ENCODE measurements around the gene CHAC2. TPM values are rescaled to one million over a fixed set of nuclear protein-coding genes. Genes with fewer than 3 reads are reported as not detected.
"Not testable (repeated sequence)": the region's sequence is repeated elsewhere in the genome, so short reads cannot be mapped to it uniquely, and the experiment has no call there.

CHAC2 gene
- total RNA-seq, 2 experiments from 2014 or later, result 5.5 to 7.3 TPM

DNA sequence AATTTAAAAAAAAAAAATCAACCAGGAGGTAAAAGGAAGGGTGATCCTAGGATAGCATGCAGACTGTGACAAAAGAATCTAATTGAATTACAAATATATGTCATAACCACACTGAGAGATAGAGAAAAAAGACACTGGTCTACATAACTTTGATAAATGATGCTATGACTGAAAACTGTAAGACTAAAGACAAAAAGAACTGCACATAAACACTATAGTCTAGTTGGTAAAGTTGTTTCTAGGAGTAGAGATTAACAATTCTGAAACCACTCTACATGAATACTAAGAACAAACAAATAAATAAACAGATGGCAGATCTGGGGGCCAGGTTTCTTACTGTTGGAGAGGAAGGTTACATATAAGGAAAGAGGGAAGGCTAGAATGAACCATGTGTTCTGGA lies 14.6 kb upstream of the CHAC2 start:
- no peak overlapping the region for H3K27ac Mint-ChIP-seq
- H3K4me3 Mint-ChIP-seq, result no peak overlapping the region
- H3K27me3 Mint-ChIP-seq, result no peaks in the 10 kb centered on the region
- ATAC-seq (ENCODE audit: low read depth) (no peak), DNase-seq (no peak)
- H3K36me3 Mint-ChIP-seq, result peaks cover 33% of the 10 kb centered on the region
- no peaks in the 10 kb centered on the region for H3K9me3 Mint-ChIP-seq
- peaks cover 1% of the 10 kb centered on the region for H3K4me1 Mint-ChIP-seq
- POLR2A ChIA-PET, result no interaction called here

DNA sequence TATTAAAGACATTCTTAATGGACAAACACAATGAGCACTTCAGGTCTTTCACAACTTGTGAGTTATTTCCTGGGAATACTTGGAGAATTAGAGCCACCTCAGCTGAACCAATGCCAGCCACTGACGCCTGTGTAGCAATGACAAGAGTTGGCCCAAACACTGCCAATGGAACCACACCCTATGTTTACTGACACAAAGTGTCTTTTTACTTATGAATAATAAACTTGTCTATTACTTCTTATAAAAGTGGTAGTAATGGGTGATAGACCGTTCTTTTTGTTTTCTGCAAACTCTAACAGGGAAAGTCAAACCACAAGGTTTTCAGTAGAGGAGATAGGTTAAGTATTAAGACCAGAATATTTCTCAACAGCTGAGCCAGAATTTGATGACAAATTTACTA lies 12.5 kb upstream of the CHAC2 start:
- H3K27me3 Mint-ChIP-seq, result no peaks in the 10 kb centered on the region
- peaks cover 1% of the 10 kb centered on the region for H3K4me1 Mint-ChIP-seq
- ATAC-seq (ENCODE audit: low read depth), result no peak
- no peaks in the 10 kb centered on the region for H3K9me3 Mint-ChIP-seq
- no peak overlapping the region for H3K27ac Mint-ChIP-seq
- POLR2A ChIA-PET, result no interaction called here
- no peak overlapping the region for H3K4me3 Mint-ChIP-seq
- no peak for DNase-seq
- peaks cover 28% of the 10 kb centered on the region for H3K36me3 Mint-ChIP-seq

DNA sequence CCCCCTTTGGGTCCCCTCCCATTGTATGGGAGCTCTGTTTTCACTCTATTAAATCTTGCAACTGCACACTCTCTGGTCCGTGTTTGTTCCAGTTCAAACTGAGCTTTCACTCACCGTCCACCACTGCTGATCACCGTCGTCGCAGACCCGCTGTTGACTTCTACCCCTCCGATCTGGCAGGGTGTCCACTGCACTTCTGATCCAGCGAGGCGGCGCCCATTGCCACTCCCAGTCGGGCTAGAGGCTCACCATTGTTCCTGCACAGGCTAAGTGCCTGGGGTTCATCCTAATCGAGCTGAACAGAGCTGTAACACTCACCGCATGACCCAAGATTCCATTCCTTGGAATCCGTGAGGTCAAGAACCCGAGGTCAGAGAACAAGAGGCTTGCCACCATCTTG lies 11.0 kb upstream of the CHAC2 start:
- Mint-ChIP-seq H3K27ac (no peak overlapping the region), H3K4me3 (no peak overlapping the region), H3K9me3 (no peaks in the 10 kb centered on the region), H3K36me3 (peaks cover 26% of the 10 kb centered on the region), H3K27me3 (no peaks in the 10 kb centered on the region), H3K4me1 (peaks cover 1% of the 10 kb centered on the region)
- ATAC-seq (ENCODE audit: low read depth) (no peak), DNase-seq (no peak)
- POLR2A ChIA-PET, result no interaction called here

DNA sequence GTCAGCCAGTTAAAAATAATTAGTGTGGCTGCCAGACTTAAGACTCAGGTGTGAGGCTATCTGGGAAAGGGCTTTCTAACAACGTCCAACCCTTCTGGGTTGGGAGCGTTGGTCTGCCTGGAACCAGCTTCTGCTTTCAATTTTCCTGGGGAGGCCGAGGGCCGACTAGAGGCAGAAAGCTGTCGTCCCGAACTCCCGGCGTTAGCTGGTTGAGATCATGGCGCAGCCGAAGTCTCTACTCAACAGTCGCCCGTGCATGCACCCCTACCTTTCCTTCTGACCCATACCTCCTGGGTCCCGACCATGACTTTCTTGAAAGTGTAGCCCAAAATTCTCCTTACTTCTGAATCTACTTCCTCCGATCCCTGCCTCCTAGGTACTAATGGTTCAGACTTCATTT lies 10.4 kb upstream of the CHAC2 start:
- ATAC-seq (ENCODE audit: low read depth); H3K4me1 Mint-ChIP-seq; H3K9me3 Mint-ChIP-seq; H3K4me3 Mint-ChIP-seq; DNase-seq; H3K27me3 Mint-ChIP-seq; H3K27ac Mint-ChIP-seq; POLR2A ChIA-PET: not testable (repeated sequence)
- peaks cover 26% of the 10 kb centered on the region for H3K36me3 Mint-ChIP-seq

DNA sequence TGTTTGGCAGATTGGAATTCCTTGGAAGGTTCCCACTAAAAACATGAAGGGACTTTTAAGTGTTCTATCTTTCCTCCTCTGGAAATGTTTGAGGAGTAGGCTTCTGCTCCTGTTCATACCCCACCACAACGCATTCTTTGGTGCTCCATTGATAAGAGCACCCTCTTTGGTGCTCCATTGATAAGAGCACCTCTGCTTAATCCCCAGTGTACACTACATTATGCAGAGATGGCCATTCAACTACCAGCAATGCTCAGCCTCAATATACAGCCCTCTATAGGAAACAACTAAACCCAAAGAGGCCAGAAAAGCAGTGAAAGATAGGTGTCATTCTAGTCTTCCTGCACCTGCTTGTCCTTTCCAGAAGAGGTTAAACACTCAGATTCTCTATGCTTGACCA lies 1.8 kb upstream of the CHAC2 start:
- H3K27ac Mint-ChIP-seq, result no peak overlapping the region
- POLR2A ChIA-PET, result no interaction called here

DNA sequence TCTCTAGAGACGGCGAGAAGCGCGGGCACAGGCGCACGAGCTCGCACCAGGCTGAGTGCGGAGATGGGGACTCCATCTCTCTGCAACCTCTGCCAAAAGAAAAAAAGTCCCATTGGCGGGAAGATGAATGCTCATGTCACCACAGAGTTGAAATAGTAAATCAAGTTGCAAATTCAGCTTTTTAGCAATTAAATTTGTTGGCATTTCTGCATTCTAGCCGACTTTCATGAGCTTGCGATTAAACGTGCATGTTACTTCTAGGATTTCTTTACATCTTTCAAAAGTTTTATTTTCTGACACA lies 588 bp downstream of the CHAC2 start:
- ATAC-seq (ENCODE audit: low read depth), result peak; percentile 77
- H3K4me3 Mint-ChIP-seq, result peak overlapping the region; percentile 91
- no peaks in the 10 kb centered on the region for H3K27me3 Mint-ChIP-seq
- H3K36me3 Mint-ChIP-seq, result peaks cover 21% of the 10 kb centered on the region
- POLR2A ChIA-PET, result interaction anchor here (0.9 to 4.5 kb wide), 4 partner anchors 8 to 203 kb away, joined by 5 to 46 read pairs (median 12); partner anchors contain the start of genes ASB3, ERLEC1 and PSME4
- peaks cover 25% of the 10 kb centered on the region for H3K4me1 Mint-ChIP-seq
- H3K27ac Mint-ChIP-seq, result peak overlapping the region; percentile 84
- H3K9me3 Mint-ChIP-seq, result no peaks in the 10 kb centered on the region
- DNase-seq, result no peak

More for the DNA sequence above, 1.8 kb upstream of the CHAC2 start:
- ATAC-seq (ENCODE audit: low read depth) (no peak), DNase-seq (no peak)
- Mint-ChIP-seq H3K9me3 (no peaks in the 10 kb centered on the region), H3K4me3 (no peak overlapping the region), H3K4me1 (peaks cover 22% of the 10 kb centered on the region), H3K36me3 (peaks cover 13% of the 10 kb centered on the region), H3K27me3 (no peaks in the 10 kb centered on the region)

DNA sequence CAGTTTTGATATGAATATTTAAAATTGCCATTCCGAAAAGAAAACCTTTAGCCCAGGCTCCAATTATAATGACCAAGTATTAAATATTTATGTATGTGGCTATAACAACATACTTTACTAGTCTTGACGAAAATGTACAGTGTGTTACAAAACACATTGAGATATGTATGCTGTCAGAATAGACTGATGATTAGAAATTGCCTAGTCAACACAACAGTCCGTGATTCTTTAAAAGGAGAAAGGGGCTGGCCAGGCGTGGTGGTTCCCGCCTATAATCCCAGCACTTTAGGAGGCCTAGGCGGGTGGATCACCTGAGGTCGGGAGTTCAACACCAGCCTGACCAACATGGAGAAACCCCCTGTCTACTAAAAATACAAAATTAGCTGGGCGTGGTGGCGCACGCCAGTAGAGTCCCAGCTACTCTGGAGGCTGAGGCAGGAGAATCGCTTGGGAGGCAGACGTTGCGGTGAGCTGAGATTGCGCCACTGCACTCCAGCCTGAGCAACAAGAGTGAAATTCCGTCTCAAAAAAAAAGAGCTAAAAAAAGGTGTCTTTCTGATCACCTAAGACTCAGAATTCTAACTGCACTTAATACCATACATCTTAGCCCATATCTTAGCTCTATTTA lies 1.8 kb downstream of the CHAC2 start:
- H3K4me1 Mint-ChIP-seq, result peaks cover 30% of the 10 kb centered on the region
- ATAC-seq (ENCODE audit: low read depth), result no peak
- POLR2A ChIA-PET, result interaction anchor here (4.5 kb wide), 1 partner anchor 18 kb away, joined by 46 read pairs; the partner anchor contains the start of genes ASB3 and ERLEC1
- H3K27me3 Mint-ChIP-seq, result no peaks in the 10 kb centered on the region
- H3K4me3 Mint-ChIP-seq, result peak overlapping the region; percentile 91
- H3K36me3 Mint-ChIP-seq, result peaks cover 23% of the 10 kb centered on the region
- H3K27ac Mint-ChIP-seq, result no peak overlapping the region
- no peaks in the 10 kb centered on the region for H3K9me3 Mint-ChIP-seq
- no peak for DNase-seq

DNA sequence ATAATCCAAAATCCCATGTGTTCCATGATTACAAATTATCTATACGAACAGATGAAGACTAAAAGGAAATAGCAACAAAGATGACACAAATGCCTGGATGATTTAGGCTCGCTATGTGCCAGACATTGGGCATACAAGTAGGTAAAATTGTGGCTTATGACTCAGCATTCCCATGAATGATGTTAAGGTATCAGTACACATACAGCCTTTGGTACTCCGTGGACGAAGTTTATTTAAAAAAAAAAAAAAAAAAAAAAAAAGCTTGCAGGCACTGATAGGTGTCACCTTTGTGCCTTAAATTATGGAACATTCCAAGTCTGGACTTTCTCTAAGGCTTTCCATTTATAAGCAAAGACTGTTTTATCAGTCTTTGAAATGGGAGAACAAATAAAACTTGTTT lies 2.7 kb downstream of the CHAC2 start:
- Mint-ChIP-seq H3K4me3 (no peak overlapping the region), H3K4me1 (peaks cover 30% of the 10 kb centered on the region), H3K9me3 (no peaks in the 10 kb centered on the region), H3K36me3 (peaks cover 19% of the 10 kb centered on the region), H3K27me3 (no peaks in the 10 kb centered on the region), H3K27ac (no peak overlapping the region)
- DNase-seq (no peak), ATAC-seq (ENCODE audit: low read depth) (no peak)
- POLR2A ChIA-PET, result interaction anchor here (0.6 to 4.5 kb wide), 2 partner anchors 17 to 22 kb away, joined by 5 to 46 read pairs; partner anchors contain the start of genes ASB3 and ERLEC1

DNA sequence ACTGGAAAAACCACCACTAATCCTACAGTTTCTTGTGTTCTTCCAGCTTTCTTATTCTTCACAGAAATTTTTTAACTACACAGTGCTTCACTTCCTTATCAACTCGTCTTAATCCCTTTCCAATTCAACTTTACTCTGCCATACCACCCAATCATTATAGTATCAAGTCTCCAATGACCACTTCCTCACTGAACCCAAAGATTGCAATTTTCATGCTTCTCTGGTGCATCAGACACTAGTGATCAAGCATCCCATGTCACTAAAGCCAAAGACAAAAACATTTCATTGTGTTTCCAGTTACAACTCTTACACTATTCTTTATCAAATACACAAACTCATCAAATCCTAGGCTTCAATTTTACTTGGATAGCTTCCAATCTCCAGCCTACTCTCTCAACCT lies 9.5 kb downstream of the CHAC2 start:
- POLR2A ChIA-PET, result interaction anchor here (0.6 to 1.8 kb wide), 2 partner anchors 9 to 19 kb away, joined by 4 to 11 read pairs; partner anchors contain the start of gene CHAC2
- ATAC-seq (ENCODE audit: low read depth) (no peak), DNase-seq (no peak)
- no peaks in the 10 kb centered on the region for H3K9me3 Mint-ChIP-seq
- H3K36me3 Mint-ChIP-seq, result peaks cover 40% of the 10 kb centered on the region
- H3K4me3 Mint-ChIP-seq, result no peak overlapping the region
- H3K4me1 Mint-ChIP-seq, result peaks cover 17% of the 10 kb centered on the region
- no peaks in the 10 kb centered on the region for H3K27me3 Mint-ChIP-seq
- H3K27ac Mint-ChIP-seq, result no peak overlapping the region

DNA sequence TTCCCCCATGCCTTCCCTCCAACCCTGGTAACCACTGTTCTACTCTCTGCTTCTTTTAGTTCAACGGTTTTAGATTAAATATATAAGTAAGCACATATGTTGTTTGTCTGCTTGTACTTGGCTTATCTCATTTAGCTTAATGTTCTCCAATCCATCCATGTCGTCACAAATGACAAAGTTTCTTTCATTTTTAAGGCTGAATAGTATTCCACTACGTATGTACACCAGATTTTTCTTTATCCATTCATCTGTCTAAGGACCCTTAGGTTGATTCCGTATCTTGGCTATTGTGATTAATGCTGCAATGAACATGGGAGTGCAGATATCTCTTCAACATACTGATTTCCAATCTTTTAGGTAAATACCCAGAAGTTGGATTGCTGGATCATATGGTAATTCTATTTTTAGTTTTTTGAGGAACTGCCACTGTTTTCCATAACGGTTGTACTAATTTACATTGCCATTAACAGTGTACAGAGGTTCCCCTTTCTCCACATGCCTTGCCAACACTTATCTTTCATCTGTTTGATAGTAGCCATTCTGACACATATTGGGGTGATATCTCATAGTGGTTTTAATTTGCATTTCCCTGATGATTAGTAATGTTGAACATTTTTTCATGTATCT lies 11.0 kb downstream of the CHAC2 start:
- ATAC-seq (ENCODE audit: low read depth) (no peak), DNase-seq (no peak)
- peaks cover 18% of the 10 kb centered on the region for H3K4me1 Mint-ChIP-seq
- no peak overlapping the region for H3K27ac Mint-ChIP-seq
- H3K9me3 Mint-ChIP-seq, result no peaks in the 10 kb centered on the region
- peaks cover 36% of the 10 kb centered on the region for H3K36me3 Mint-ChIP-seq
- POLR2A ChIA-PET, result no interaction called here
- H3K4me3 Mint-ChIP-seq, result no peak overlapping the region
- H3K27me3 Mint-ChIP-seq, result no peaks in the 10 kb centered on the region

DNA sequence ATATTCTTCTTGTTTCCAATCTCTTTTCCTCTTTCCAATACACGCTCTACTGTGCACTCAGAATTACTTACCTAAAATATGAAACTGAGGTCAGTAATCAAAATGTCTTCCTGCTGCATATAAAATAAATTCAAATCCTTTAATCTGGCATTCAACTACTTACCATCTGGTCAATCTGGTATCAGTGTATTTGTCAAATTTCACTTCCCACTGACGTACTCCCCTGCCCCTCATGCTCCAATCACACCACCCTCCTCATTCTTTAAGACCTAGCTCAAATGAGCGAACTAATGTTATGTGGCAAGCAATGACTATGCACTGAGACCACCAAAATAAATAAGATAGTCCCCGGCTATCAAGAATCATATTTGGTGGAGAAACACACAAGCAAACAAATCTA lies 12.5 kb downstream of the CHAC2 start:
- Mint-ChIP-seq H3K9me3 (no peaks in the 10 kb centered on the region), H3K27ac (no peak overlapping the region), H3K36me3 (peaks cover 34% of the 10 kb centered on the region), H3K27me3 (no peaks in the 10 kb centered on the region), H3K4me3 (no peak overlapping the region), H3K4me1 (peaks cover 21% of the 10 kb centered on the region)
- ATAC-seq (ENCODE audit: low read depth) (no peak), DNase-seq (no peak)
- POLR2A ChIA-PET, result no interaction called here

DNA sequence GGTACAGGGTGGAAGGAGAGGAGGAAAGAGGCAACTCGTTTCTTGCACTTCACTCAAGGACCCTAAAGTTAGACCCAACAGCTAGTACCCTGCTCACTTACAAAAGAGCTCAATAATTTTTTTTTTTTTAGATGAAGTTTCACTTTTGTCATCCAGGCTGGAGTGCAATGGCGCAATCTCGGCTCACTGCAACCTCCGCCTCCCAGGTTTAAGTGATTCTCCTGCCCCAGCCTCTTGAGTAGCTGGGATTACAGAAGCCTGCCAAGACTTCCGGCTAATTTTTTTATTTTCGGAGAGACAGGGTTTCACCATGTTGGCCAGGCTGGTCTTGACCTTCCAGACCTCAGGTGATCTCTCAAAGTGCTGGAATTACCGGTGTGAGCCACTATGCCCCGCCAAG lies 15.1 kb downstream of the CHAC2 start:
- POLR2A ChIA-PET, result interaction anchor here (2.9 kb wide), 1 partner anchor 15 kb away, joined by 13 read pairs; the partner anchor contains the start of gene CHAC2
- Mint-ChIP-seq H3K27me3 (no peaks in the 10 kb centered on the region), H3K36me3 (peaks cover 29% of the 10 kb centered on the region), H3K4me3 (no peak overlapping the region), H3K9me3 (no peaks in the 10 kb centered on the region), H3K4me1 (peaks cover 21% of the 10 kb centered on the region), H3K27ac (no peak overlapping the region)
- DNase-seq (no peak), ATAC-seq (ENCODE audit: low read depth) (no peak)

DNA sequence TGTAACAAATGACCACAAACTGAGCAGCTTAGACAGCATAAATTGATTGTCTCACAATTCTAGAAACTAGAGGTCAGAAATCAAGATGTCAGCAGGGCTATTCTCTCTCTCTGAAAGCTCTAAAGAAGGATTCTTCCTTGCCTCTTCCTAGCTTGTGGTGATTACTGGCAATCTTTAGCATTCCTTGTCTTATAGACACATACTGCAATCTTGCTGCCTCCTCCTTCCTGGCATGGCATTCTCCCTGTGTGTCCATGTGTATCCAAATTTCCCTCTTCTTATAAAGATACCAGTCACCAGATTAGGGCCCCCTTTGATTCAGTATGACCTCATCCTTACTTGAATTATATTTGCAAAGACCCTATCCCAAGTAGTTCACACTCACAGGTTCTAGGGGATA lies 16.8 kb downstream of the CHAC2 start:
- Mint-ChIP-seq H3K27ac (peak overlapping the region; percentile 75), H3K4me1 (peaks cover 26% of the 10 kb centered on the region), H3K27me3 (no peaks in the 10 kb centered on the region), H3K36me3 (peaks cover 18% of the 10 kb centered on the region), H3K4me3 (peak overlapping the region; percentile 99), H3K9me3 (no peaks in the 10 kb centered on the region)
- DNase-seq (no peak), ATAC-seq (ENCODE audit: low read depth) (no peak)
- POLR2A ChIA-PET, result interaction anchor here (2.9 kb wide), 1 partner anchor 17 kb away, joined by 13 read pairs; the partner anchor contains the start of gene CHAC2

DNA sequence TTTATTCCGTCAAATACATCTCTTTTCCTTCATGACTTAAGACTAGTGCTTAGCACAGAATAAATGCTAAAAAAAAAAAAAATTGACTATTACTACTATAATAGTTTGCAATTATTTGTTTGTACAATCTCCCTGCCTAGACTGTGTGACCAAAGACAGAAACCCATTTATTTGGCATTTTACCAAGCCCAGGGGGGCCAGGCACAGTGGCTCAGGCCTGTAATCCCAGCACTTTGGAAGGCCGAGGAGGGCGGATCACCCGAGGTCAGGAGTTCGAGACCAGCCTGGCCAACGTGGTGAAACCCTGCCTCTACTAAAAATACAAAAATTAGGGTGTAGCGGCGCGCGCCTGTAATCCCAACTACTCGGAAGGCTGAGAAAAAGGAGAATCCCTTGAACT lies 17.8 kb downstream of the CHAC2 start:
- POLR2A ChIA-PET, result interaction anchor here (3.4 kb wide), 1 partner anchor 17 kb away, joined by 46 read pairs; the partner anchor contains the start of gene CHAC2
- H3K4me1 Mint-ChIP-seq, result peaks cover 24% of the 10 kb centered on the region
- DNase-seq, result no peak
- no peaks in the 10 kb centered on the region for H3K9me3 Mint-ChIP-seq
- H3K4me3 Mint-ChIP-seq, result peak overlapping the region; percentile 99
- H3K27ac Mint-ChIP-seq, result peak overlapping the region; percentile 94
- ATAC-seq (ENCODE audit: low read depth), result no peak
- peaks cover 10% of the 10 kb centered on the region for H3K36me3 Mint-ChIP-seq
- no peaks in the 10 kb centered on the region for H3K27me3 Mint-ChIP-seq

All from activated naive CD8-positive, alpha-beta T cell treated with anti-CD3 and anti-CD28 coated beads, Interleukin-2, amount 10 ng/mL, durations not matched to agents 7 days and 5 days (primary cell).